Natural killer cell (primary cell): Measurements from ENCODE around the gene ACTRT2. TPM values are rescaled to one million over a fixed set of nuclear protein-coding genes. Genes with fewer than 3 reads are reported as not detected.

ENCODE experiments used
- ATAC-seq, 3 donors: fragments of 150-1000 bp in 2 of 3; fragments of 200-7000 bp in 1 of 3; cut with Tn5 transposase; 1 replicate in 1 of 3; 2 replicates in 2 of 3; pipeline ENCODE4 v1.10.0; 2021; ENCODE audit warnings: mild to moderate bottlenecking in 2 of 3, moderate library complexity in 2 of 3
- DNase-seq, 2 donors: peaks; one replicate each; pipeline versions ENCODE4 v3.0.0 to v3.0.0-alpha.2; 2013 to 2021; ENCODE audit warnings: mixed read lengths in 1 of 2
- H3K27ac ChIP-seq: one replicate; pipeline ENCODE4 v1.5.1; 2013; ENCODE audit warnings: mild to moderate bottlenecking, low read length
- H3K27me3 ChIP-seq: one replicate; pipeline ENCODE4 v1.6.1; 2013; ENCODE audit warnings: low read length; ENCODE audit not compliant: control insufficient read depth, insufficient read depth
- H3K36me3 ChIP-seq: one replicate; pipeline ENCODE4 v1.6.1; 2013; ENCODE audit warnings: low read length; ENCODE audit not compliant: control insufficient read depth, insufficient read depth
- H3K4me1 ChIP-seq: one replicate; pipeline ENCODE4 v1.6.1; 2013; ENCODE audit warnings: low read length; ENCODE audit not compliant: control insufficient read depth, insufficient read depth
- H3K4me3 ChIP-seq: one replicate; pipeline ENCODE4 v1.5.1; 2013; ENCODE audit warnings: low read length
- H3K9me3 ChIP-seq: one replicate; pipeline ENCODE4 v1.6.1; 2013; ENCODE audit warnings: low read length; ENCODE audit not compliant: control insufficient read depth, insufficient read depth
- H3K27ac Mint-ChIP-seq, 2 donors: one replicate each; pipeline ENCODE4 v1.8.0; 2022; ENCODE audit warnings: mild to moderate bottlenecking in 2 of 2, mixed read lengths in 2 of 2, moderate library complexity in 1 of 2
- H3K27me3 Mint-ChIP-seq, 2 donors: one replicate each; pipeline ENCODE4 v1.8.0; 2022; ENCODE audit warnings: low read depth in 2 of 2, mixed read lengths in 2 of 2
- H3K36me3 Mint-ChIP-seq: one replicate; pipeline ENCODE4 v1.8.0; 2022; ENCODE audit warnings: mixed read lengths
- H3K4me1 Mint-ChIP-seq, 2 donors: one replicate each; pipeline ENCODE4 v1.8.0; 2022; ENCODE audit warnings: mixed read lengths in 2 of 2
- H3K4me3 Mint-ChIP-seq: one replicate; pipeline ENCODE4 v1.8.0; 2022; ENCODE audit warnings: mild to moderate bottlenecking, moderate library complexity, mixed read lengths
- H3K9me3 Mint-ChIP-seq, 2 donors: one replicate each; pipeline ENCODE4 v1.8.0; 2022; ENCODE audit warnings: mixed read lengths in 2 of 2
- CTCF ChIP-seq: fragments of 200-600 bp; IDR thresholded peaks from one replicate; pipeline ENCODE4 v1.8.0; 2022; ENCODE audit warnings: antibody characterized with exemption
- WGBS: methylation state at CpG from one replicate; pipeline ENCODE4 v1.1.7; 2013; ENCODE audit warnings: missing lambda C conversion rate; ENCODE audit not compliant: insufficient coverage; 5-methylcytosine and 5-hydroxymethylcytosine counted together
- intact Hi-C: fragments of 100-400 bp; cut with micrococcal nuclease; formaldehyde crosslinking; loops from one replicate; pipeline ENCODE4 v1.14.2; 2022
- total RNA-seq, 4 donors: library from RNA; stranded (reverse); fragments of 120-200 nt in 1 of 4; gene quantifications; one replicate each; pipeline versions ENCODE4 v1.2.3 to v1.2.4, GENCODE V29; 2013 to 2022

Gene ACTRT2
- total RNA-seq, 3 donors from 2014 or later (not counting 1 experiment from before 2014, with no cell fraction given), result not detected

- no peaks in the 10 kb centered on the region for H3K36me3 ChIP-seq
- no peak for ATAC-seq
- Mint-ChIP-seq H3K4me1 (peaks cover 0 to 6% of the 10 kb centered on the region in 2 donors), H3K27ac (no peak overlapping the region), H3K36me3 (no peaks in the 10 kb centered on the region), H3K27me3 (peaks cover 0 to 4% of the 10 kb centered on the region in 2 donors), H3K9me3 (no peaks in the 10 kb centered on the region), H3K4me3 (no peak overlapping the region)
- intact Hi-C loops, result no loop called here
- peaks cover 3% of the 10 kb centered on the region for H3K27me3 ChIP-seq
- no peaks in the 10 kb centered on the region for H3K4me1 ChIP-seq
- no peak for TF ChIP-seq CTCF
- no peak overlapping the region for H3K27ac ChIP-seq
- no peak for DNase-seq
- H3K9me3 ChIP-seq, result no peaks in the 10 kb centered on the region
- no peak overlapping the region for H3K4me3 ChIP-seq
- WGBS, result 89% methylated on average over 21 of the region's 22 CpGs
Measured at GRCh38 chr1:3016641-3017439, 4.4 kb upstream of the ACTRT2 start.

GRCh38 chr1:3017440-3018050 is 3.7 kb upstream of the ACTRT2 start:
- WGBS, result 79% methylated on average over 17 of the region's 17 CpGs

GRCh38 chr1:3018051-3018471 is 3.2 kb upstream of the ACTRT2 start:
- no peak overlapping the region for H3K27ac ChIP-seq
- no peaks in the 10 kb centered on the region for H3K4me1 ChIP-seq
- H3K4me1 Mint-ChIP-seq, result peaks cover 0 to 5% of the 10 kb centered on the region in 2 donors
- no peaks in the 10 kb centered on the region for H3K9me3 ChIP-seq
- H3K4me3 ChIP-seq, result no peak overlapping the region
- H3K4me3 Mint-ChIP-seq, result no peak overlapping the region
- H3K27me3 Mint-ChIP-seq, result peaks cover 0 to 4% of the 10 kb centered on the region in 2 donors
- peaks cover 3% of the 10 kb centered on the region for H3K27me3 ChIP-seq
- TF ChIP-seq CTCF, result no peak
- DNase-seq, result peak in 1 of 2 donors; percentile 12
- H3K36me3 ChIP-seq, result no peaks in the 10 kb centered on the region
- H3K9me3 Mint-ChIP-seq, result no peaks in the 10 kb centered on the region
- no peak overlapping the region for H3K27ac Mint-ChIP-seq
- H3K36me3 Mint-ChIP-seq, result no peaks in the 10 kb centered on the region
- no peak for ATAC-seq
- intact Hi-C loops, result no loop called here
- WGBS, result 93% methylated on average over 16 of the region's 16 CpGs

More at GRCh38 chr1:3017440-3018050, 3.7 kb upstream of the ACTRT2 start:
- no peak overlapping the region for H3K4me3 Mint-ChIP-seq
- no peaks in the 10 kb centered on the region for H3K9me3 Mint-ChIP-seq
- no peaks in the 10 kb centered on the region for H3K9me3 ChIP-seq
- H3K36me3 Mint-ChIP-seq, result no peaks in the 10 kb centered on the region
- intact Hi-C loops, result no loop called here
- no peak overlapping the region for H3K27ac Mint-ChIP-seq
- H3K36me3 ChIP-seq, result no peaks in the 10 kb centered on the region
- H3K27me3 ChIP-seq, result peaks cover 3% of the 10 kb centered on the region
- DNase-seq (no peak), ATAC-seq (no peak)
- H3K27ac ChIP-seq, result no peak overlapping the region
- H3K4me3 ChIP-seq, result no peak overlapping the region
- H3K4me1 ChIP-seq, result no peaks in the 10 kb centered on the region
- TF ChIP-seq CTCF, result no peak
- peaks cover 0 to 4% of the 10 kb centered on the region in 2 donors for H3K27me3 Mint-ChIP-seq
- peaks cover 0 to 6% of the 10 kb centered on the region in 2 donors for H3K4me1 Mint-ChIP-seq
